Endodermal cell (in vitro differentiated cells): ENCODE results near the gene PURB. TPM values are rescaled to one million over a fixed set of nuclear protein-coding genes. Genes with fewer than 3 reads are reported as not detected.

Experiments used
- DNase-seq: peaks from one replicate; pipeline ENCODE4 v3.0.0-alpha.2; 2017
- H3K27ac ChIP-seq: 2 replicates; pipeline ENCODE4 v1.5.1; 2013; ENCODE audit warnings: mild to moderate bottlenecking, low read depth, low read length, moderate library complexity
- H3K27me3 ChIP-seq: 2 replicates; pipeline ENCODE4 v1.6.1; 2013; ENCODE audit warnings: mild to moderate bottlenecking, low read length, moderate library complexity; ENCODE audit not compliant: insufficient read depth, control insufficient read depth, poor library complexity, severe bottlenecking
- H3K36me3 ChIP-seq: 2 replicates; pipeline ENCODE4 v1.7.0; 2013; ENCODE audit warnings: mild to moderate bottlenecking, low read length, moderate library complexity; ENCODE audit not compliant: control insufficient read depth, insufficient read depth
- H3K4me1 ChIP-seq: one replicate; pipeline ENCODE4 v1.7.0; 2013; ENCODE audit warnings: low read length; ENCODE audit not compliant: control insufficient read depth, insufficient read depth
- H3K4me3 ChIP-seq: 2 replicates; pipeline ENCODE4 v1.5.1; 2013; ENCODE audit warnings: mild to moderate bottlenecking, low read length, moderate library complexity
- H3K9ac ChIP-seq: 2 replicates; pipeline ENCODE4 v1.6.1; 2013; ENCODE audit warnings: mild to moderate bottlenecking, low read length, moderate library complexity; ENCODE audit not compliant: poor library complexity, severe bottlenecking; ENCODE audit errors: extremely low read depth
- H3K9me3 ChIP-seq: 2 replicates; pipeline ENCODE4 v1.6.1; 2013; ENCODE audit warnings: mild to moderate bottlenecking, low read length, moderate library complexity; ENCODE audit not compliant: control insufficient read depth
- H3K27ac Mint-ChIP-seq: 2 replicates; pipeline ENCODE4 v1.8.0; 2020; ENCODE audit warnings: mixed read lengths
- H3K27me3 Mint-ChIP-seq: 2 replicates; pipeline ENCODE4 v1.8.0; 2021; ENCODE audit warnings: mild to moderate bottlenecking, mixed read lengths; ENCODE audit not compliant: insufficient read depth
- H3K36me3 Mint-ChIP-seq: 2 replicates; pipeline ENCODE4 v1.8.0; 2020; ENCODE audit warnings: low read depth, mixed read lengths
- H3K4me1 Mint-ChIP-seq: 2 replicates; pipeline ENCODE4 v1.8.0; 2020; ENCODE audit warnings: mixed read lengths
- H3K4me3 Mint-ChIP-seq: 2 replicates; pipeline ENCODE4 v1.8.0; 2020; ENCODE audit warnings: mild to moderate bottlenecking, moderate library complexity, mixed read lengths
- H3K9me3 Mint-ChIP-seq: 2 replicates; pipeline ENCODE4 v1.8.0; 2020; ENCODE audit warnings: mild to moderate bottlenecking, mixed read lengths
- WGBS, 2 experiments: methylation state at CpG; one replicate each; pipeline versions ENCODE4 v1.1.5 to v1.1.7; 2013; ENCODE audit warnings: missing lambda C conversion rate in 2 of 2, mixed read lengths in 1 of 2; ENCODE audit not compliant: insufficient coverage in 1 of 2, insufficient read length in 1 of 2; 5-methylcytosine and 5-hydroxymethylcytosine counted together
- total RNA-seq, 2 donors: library from RNA; stranded (reverse); fragmentation: NEBNext Ultra II Directional in 1 of 2; extraction: Animal tissue kit (Norgen Biotek cat#: 25700) in 1 of 2; gene quantifications; 2 replicates in 1 of 2; 3 replicates in 1 of 2; pipeline ENCODE4 v1.2.1, GENCODE V29; 2021
- TF ChIP-seq, protein P1 (sequence below): fragments of 200-600 bp; sonication (generic); conservative IDR thresholded peaks from 2 replicates; pipeline ENCODE4 v1.5.0; 2021; ENCODE audit warnings: antibody characterized with exemption, mild to moderate bottlenecking

Gene PURB
- total RNA-seq, 2 donors from 2014 or later, result 24.7 to 29.8 TPM

DNA sequence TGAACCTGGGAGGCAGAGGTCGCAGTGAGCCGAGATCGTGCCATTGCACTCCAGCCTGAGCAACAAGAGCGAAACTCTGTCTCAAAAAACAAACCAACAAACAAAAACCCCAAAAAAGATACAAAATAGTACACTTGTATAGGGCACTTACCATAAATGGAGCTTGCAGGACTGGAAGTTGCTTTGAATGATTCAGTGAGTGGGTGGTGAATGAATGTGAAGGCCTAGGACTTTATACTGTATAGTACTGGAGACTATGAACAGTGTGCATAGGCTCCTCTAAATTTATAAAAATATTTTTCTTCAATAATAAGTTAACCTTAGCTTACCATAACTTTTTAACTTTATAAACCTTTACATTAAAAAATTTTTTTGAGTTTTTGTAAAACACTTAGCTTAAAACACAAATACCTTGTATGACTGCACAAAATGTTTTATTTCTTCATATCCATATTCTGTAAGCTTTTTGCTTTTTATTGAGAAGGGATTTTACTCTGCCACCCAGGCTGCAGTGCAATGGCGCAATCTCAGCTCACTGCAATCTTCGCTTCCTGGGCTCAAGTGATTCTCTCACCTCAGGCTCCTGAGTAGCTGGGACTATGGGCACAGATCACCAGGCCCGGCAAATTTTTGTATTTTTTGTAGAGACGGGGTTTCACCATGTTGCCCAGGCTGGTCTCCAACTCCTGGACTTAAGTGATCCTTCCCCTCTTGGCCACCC is 30.5 kb downstream of the PURB start:
- H3K4me3 Mint-ChIP-seq, result no peak overlapping the region
- TF ChIP-seq, protein P1, sequence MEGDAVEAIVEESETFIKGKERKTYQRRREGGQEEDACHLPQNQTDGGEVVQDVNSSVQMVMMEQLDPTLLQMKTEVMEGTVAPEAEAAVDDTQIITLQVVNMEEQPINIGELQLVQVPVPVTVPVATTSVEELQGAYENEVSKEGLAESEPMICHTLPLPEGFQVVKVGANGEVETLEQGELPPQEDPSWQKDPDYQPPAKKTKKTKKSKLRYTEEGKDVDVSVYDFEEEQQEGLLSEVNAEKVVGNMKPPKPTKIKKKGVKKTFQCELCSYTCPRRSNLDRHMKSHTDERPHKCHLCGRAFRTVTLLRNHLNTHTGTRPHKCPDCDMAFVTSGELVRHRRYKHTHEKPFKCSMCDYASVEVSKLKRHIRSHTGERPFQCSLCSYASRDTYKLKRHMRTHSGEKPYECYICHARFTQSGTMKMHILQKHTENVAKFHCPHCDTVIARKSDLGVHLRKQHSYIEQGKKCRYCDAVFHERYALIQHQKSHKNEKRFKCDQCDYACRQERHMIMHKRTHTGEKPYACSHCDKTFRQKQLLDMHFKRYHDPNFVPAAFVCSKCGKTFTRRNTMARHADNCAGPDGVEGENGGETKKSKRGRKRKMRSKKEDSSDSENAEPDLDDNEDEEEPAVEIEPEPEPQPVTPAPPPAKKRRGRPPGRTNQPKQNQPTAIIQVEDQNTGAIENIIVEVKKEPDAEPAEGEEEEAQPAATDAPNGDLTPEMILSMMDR, result no peak
- no peak overlapping the region for H3K27ac ChIP-seq
- no peaks in the 10 kb centered on the region for H3K27me3 Mint-ChIP-seq
- H3K4me1 ChIP-seq, result no peaks in the 10 kb centered on the region
- H3K9me3 Mint-ChIP-seq, result no peaks in the 10 kb centered on the region
- 83 to 89% methylated on average over 3 to 8 of the region's 8 CpGs for WGBS, 2 experiments
- no peak overlapping the region for H3K9ac ChIP-seq
- H3K4me1 Mint-ChIP-seq, result no peaks in the 10 kb centered on the region
- no peaks in the 10 kb centered on the region for H3K36me3 ChIP-seq
- H3K9me3 ChIP-seq, result no peaks in the 10 kb centered on the region
- DNase-seq, result no peak
- H3K27ac Mint-ChIP-seq, result no peak overlapping the region
- H3K4me3 ChIP-seq, result no peak overlapping the region
- H3K36me3 Mint-ChIP-seq, result no peaks in the 10 kb centered on the region
- H3K27me3 ChIP-seq, result no peaks in the 10 kb centered on the region

DNA sequence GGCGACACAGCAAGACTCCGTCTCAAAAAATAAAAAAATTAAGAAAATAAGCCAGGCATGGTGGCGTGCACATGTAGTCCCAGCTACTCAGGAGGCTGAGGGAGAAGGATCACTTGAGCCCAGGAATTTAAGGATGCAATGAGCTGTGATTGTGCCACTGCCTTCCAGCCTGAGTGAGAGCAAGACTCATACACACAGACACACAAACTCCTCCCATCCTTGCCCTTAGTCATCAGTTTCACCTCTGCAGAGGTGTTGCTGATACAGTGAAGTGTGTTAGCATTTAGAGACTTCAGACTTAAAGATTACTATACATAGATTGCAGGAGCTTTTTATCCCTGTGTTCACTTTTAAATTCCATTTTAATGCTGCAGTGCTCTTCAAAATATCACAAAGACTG is 31.9 kb downstream of the PURB start:
- H3K9me3 Mint-ChIP-seq, result no peaks in the 10 kb centered on the region
- no peak overlapping the region for H3K27ac Mint-ChIP-seq
- no peaks in the 10 kb centered on the region for H3K27me3 ChIP-seq
- no peak overlapping the region for H3K9ac ChIP-seq
- no peaks in the 10 kb centered on the region for H3K36me3 Mint-ChIP-seq
- no peaks in the 10 kb centered on the region for H3K4me1 ChIP-seq
- no peaks in the 10 kb centered on the region for H3K27me3 Mint-ChIP-seq
- no peak overlapping the region for H3K4me3 ChIP-seq
- no peaks in the 10 kb centered on the region for H3K9me3 ChIP-seq
- DNase-seq, result no peak
- 88 to 97% methylated on average over 3 of the region's 3 CpGs for WGBS, 2 experiments
- TF ChIP-seq, protein P1, result no peak
- no peak overlapping the region for H3K27ac ChIP-seq
- no peaks in the 10 kb centered on the region for H3K4me1 Mint-ChIP-seq
- H3K4me3 Mint-ChIP-seq, result no peak overlapping the region
- no peaks in the 10 kb centered on the region for H3K36me3 ChIP-seq

DNA sequence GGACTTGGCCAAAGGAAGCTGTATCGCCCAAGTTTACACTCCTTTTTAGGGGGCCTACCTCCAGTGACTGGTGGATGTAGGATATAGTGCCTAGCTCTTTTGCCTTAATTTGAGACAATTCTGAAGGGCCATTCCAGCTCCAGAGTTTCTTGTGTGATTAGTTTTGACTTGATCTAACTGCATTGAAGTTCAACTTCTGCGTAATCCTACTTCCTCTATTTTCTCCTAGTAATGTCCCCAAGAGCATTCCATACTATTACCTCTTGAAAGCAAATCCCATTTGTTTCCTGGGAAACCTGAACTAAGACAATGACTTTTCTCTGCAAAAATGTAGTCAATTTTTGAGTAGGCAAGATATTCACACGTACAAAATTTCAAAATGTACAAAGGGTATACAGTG is 32.7 kb downstream of the PURB start:
- Histone ChIP-seq H3K27me3 (no peaks in the 10 kb centered on the region), H3K36me3 (no peaks in the 10 kb centered on the region), H3K9me3 (no peaks in the 10 kb centered on the region), H3K4me1 (no peaks in the 10 kb centered on the region), H3K4me3 (no peak overlapping the region), H3K9ac (no peak overlapping the region), H3K27ac (no peak overlapping the region)
- Mint-ChIP-seq H3K36me3 (no peaks in the 10 kb centered on the region), H3K27ac (no peak overlapping the region), H3K27me3 (no peaks in the 10 kb centered on the region), H3K4me3 (no peak overlapping the region), H3K9me3 (no peaks in the 10 kb centered on the region), H3K4me1 (no peaks in the 10 kb centered on the region)
- WGBS, 2 experiments, result 96% methylated on average over 3 of the region's 3 CpGs
- TF ChIP-seq, protein P1, result no peak
- no peak for DNase-seq
